H1 (cell line): ENCODE measurements around the gene FREM1.

ENCODE experiments used
- EZH2 ChIP-seq: fragments of 200-600 bp; sonication (generic); IDR thresholded peaks from 2 replicates; pipeline ENCODE4 v1.7.1; 2012; ENCODE audit warnings: low read depth, mild to moderate bottlenecking, moderate library complexity, low read length, inconsistent platforms; ENCODE audit not compliant: severe bottlenecking
- GABPA ChIP-seq: IDR thresholded peaks from 2 replicates; pipeline ENCODE4 v1.6.1; 2011; ENCODE audit warnings: mild to moderate bottlenecking, low read length, moderate library complexity, borderline replicate concordance; ENCODE audit not compliant: insufficient read depth
- POLR2A ChIP-seq, 2 experiments: IDR thresholded peaks; 1 replicate in 1 of 2; 2 replicates in 1 of 2; pipeline ENCODE4 v1.6.1; 2011; ENCODE audit warnings: low read depth in 2 of 2, low read length in 2 of 2, mild to moderate bottlenecking in 2 of 2; ENCODE audit errors: control extremely low read depth in 1 of 2
- SP2 ChIP-seq: IDR thresholded peaks from 2 replicates; pipeline ENCODE4 v1.6.1; 2012; ENCODE audit warnings: mild to moderate bottlenecking, low read length, inconsistent platforms

- no peak for TF ChIP-seq SP2
- no peak for TF ChIP-seq EZH2
- no peak for TF ChIP-seq GABPA
- no peak for TF ChIP-seq POLR2A (IDR thresholded peaks at IDR 0.05; ENCODE audit: control extremely low read depth in 1 of 2, low read depth in 2 of 2, low read length in 2 of 2)
Measured at GRCh38 chr9:14868418-14868771, 41.8 kb downstream of the FREM1 start.
